HG02943 (cell line): ENCODE measurements around the gene HOXA1.

Experiments used
- ATAC-seq: cut with Tn5 transposase; IDR thresholded peaks from one replicate; pipeline ENCODE4 v1.9.1; 2021; ENCODE audit warnings: mild to moderate bottlenecking, low read depth, moderate library complexity; ENCODE audit not compliant: unreplicated experiment

HOXA1 gene

GRCh38 chr7:27095897-27096767 is at the start of gene HOXA1:
Gene HOXA1, minus strand, starts transcription at chr7:27096000. Its CDS starts 88 bp downstream, at chr7:27095912.
- peak; percentile 88 for ATAC-seq

DNA sequence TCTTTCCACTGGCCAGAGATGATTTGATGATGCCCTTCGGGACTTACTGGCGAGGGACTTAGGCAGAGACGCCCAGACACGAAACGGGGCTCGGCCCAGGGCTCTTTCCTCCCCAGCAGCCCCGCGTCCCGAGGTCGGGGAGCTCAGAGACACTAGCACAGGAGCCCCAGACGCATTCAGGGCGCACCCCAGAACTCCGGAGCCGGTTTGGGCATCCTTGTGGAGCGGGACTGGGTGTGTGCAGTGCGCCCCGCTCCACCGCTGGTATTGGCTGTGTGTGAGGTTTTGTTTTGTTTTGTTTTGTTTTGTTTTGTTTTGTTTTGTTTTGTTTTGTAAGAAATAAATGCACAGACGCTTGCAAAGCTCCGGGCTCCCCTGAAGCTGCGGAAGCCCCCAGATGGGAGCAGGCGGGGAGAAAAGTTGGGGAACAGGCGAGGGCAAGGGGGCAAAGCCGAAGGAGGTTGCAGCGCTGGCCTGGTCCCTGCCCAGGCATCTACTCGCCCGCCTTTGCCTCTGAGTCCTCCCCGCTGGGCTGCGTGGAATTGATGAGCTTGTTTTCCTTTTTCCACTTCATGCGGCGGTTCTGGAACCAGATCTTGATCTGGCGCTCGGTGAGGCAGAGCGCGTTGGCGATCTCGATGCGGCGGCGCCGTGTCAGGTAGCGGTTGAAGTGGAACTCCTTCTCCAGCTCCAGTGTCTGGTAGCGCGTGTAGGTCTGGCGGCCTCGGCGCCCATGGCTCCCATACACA is 49.5 kb upstream of the HOXA1 start:
- no peak for ATAC-seq

GRCh38 chr7:27144781-27145164 is 49.0 kb upstream of the HOXA1 start:
- ATAC-seq: no peak

- no peak for ATAC-seq
Observed at GRCh38 chr7:27143950-27144780, 48.4 kb upstream of the HOXA1 start.

DNA sequence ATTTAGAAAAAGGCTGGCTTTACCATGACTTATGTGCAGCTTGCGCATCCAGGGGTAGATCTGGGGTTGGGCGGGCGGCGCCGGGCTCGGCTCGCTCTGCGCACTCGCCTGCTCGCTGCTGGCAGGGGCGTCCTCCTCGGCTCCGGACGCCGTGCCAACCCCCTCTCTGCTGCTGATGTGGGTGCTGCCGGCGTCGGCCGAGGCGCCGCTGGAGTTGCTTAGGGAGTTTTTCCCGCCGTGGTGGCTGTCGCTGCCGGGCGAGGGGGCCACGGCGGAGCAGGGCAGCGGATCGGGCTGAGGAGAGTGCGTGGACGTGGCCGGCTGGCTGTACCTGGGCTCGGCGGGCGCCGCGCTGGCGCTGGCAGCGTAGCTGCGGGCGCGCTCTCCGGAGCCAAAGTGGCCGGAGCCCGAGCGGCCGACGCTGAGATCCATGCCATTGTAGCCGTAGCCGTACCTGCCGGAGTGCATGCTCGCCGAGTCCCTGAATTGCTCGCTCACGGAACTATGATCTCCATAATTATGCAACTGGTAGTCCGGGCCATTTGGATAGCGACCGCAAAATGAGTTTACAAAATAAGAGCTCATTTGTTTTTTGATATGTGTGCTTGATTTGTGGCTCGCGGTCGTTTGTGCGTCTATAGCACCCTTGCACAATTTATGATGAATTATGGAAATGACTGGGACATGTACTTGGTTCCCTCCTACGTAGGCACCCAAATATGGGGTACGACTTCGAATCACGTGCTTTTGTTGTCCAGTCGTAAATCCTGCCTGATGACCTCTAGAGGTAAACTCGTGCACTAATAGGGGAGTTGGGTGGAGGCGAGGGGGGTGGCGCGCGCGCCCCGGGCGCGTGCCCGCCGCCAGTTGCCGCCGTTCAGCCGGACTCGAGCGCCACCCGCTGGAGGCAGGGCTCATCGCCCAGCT is 47.5 kb upstream of the HOXA1 start, which contains the start of gene HOXA5:
Gene HOXA5 (minus strand): TSS at position 659 of the 927 bp plus-strand sequence. CDS start 74 bp downstream, at position 585.
- no peak for ATAC-seq

DNA sequence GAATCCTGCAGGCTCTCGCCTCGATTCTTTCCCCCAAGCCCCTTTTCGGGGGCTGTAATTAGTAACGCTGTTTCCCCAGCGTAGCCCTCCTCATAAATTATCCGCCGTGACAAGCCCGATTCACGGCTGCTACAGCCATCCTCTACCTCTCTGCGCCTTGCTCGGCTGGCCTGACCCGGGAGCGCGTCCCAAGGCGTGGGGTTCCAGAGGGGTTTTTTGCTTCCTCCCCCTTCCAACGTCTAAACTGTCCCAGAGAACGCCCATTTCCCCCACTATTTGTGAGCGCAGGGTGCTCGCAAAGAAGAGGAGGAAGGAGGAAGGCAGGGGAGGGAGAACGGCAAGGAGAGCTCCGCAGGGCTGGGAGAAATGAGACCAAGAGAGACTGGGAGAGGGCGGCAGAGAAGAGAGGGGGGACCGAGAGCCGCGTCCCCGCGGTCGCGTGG is 46.8 kb upstream of the HOXA1 start:
- ATAC-seq: no peak

GRCh38 chr7:27141923-27142579 is 46.3 kb upstream of the HOXA1 start:
- no peak for ATAC-seq

DNA sequence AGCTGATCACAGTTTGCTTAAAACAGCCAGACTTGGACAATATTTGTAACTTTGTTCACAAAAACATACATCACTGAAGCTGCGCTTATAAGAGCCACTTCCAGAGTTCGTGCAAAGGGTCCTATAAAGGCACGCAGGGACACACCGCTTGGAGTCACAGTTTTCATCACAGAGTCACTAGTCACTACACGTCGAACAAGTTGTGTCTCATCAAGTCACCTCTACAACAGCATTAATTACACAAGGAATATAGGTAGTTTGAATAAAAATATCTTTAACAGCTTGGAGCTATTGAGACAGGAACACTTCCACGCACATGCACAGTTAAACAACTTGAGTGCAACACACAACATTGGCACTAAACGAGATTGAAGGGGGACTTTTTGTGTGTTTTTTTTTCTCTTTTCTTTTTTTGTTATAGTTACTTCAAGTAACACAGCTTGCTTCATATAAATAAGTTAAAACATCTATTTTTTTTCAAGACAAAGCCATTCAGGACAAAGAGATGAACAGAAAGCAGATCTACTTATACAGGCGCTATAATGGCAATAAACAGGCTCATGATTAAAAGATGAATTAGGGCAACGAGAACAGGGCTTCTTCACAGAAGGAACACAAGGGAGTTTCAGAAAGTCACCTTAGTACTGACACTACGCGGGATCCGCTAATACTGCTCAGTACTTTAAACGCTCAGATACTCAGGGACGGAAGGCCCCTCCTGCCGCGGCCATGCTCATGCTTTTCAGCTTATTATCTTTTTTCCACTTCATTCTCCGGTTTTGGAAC is 45.5 kb upstream of the HOXA1 start:
- ATAC-seq: no peak

DNA sequence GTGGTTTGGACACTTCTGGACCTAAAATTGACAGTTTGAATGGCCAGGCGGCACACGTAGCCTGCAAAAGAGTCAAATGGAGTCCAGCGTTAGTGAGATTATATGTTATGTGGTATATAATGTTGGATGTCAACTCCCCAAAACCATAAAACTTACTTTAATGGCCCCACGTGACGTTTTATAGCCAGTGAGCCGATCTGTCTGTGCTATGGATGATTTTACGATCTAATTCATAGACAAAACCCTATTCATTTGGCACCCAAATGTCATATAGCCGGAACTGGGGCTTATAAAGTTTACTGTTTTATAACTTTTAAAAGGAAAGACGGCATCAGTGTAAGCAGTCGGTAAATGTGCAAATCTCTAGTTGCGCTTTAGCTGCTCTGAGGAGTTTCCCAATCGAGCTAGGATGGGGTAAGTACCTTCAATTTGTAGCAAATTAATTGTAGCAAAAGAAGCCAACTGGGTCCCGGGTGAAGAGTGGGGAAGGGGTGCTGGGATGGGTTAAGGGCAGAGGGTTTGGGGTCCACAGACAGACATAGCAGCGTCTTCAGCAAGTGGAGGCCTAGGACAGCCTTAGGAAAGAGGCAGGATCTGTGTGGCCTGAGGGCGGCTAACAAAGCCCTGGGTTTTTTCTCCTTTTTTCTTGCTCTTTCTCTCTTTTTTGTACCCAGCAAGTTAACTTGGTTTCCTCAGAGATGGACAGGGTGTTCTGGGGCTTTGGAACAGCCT is 44.5 kb upstream of the HOXA1 start:
- ATAC-seq: no peak

DNA sequence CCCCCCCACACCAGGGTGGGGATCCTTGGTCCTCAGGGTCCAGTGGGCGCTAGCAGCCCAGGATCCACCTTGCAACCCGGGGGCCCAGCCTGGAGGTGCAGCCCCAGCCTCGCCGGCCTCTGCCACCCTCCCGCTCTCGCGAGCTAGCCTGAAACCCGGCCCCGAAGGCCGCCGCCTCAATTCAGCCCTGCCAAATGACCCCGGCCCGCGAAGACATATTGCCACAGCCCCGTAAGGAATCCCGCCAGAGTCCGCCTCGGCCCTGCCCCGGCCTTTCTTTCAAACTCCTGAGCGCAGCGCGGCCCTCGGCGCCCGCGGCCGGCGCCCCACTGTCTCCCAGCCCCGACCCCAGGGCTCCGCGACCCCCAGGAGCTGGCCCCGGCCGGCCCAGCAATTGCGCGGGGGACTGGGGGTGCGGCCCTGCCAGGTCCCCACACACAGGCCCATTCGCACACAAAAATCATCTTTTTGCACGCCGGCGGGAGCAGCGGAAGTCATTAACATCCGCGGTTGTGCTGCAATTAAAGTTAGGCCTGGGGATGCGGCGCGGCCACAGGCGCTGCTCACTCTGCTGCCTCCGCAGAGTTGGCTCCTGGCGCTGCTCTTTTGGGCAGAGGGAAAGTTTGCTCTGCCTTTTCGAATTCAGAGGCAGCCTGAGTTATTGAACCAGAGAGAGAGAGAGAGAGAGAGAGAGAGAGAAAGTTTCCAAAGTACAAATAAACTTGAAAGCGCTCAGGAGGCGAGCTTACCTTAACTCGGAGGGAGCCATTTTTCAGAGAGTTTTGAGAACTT is 43.7 kb upstream of the HOXA1 start:
- no peak for ATAC-seq

DNA sequence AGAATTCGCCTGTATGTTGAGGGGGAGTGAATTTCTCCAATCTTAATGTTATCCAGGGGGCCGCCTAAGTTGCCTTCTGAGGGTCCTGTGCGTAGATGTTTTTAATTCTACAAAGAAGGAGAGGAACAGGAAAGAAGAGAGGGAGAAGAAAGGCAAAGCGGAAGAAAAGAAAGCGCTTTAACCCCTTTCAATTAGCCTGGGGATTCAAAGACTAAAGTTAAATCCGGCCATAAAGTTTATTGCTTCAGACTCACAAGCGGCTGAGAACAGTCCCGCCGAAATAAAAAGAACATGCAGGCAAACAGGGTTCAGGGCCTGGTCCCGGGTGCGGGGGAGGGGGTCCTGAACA is 43.2 kb upstream of the HOXA1 start:
- no peak for ATAC-seq

DNA sequence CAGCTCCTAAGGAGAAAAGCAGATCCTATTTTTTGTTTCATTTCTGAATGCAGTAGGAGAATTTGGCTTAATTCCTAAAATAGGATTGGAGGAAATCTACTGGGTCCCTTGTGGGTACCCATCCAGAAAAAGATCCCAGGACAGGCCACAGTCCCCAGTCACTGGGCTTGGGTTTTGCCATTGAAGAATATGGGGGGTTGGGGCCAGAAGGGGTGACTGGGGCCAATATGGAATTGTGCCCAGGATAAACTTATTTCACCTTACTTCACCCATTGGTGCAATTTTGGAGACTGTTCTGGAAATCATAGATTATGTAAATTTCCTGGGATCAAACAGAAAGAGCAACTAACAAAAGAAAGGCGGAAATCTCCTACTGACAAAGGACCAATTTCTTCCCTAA is 42.7 kb upstream of the HOXA1 start:
- ATAC-seq: no peak

GRCh38 chr7:27137640-27138315 is 42.0 kb upstream of the HOXA1 start:
- no peak for ATAC-seq

DNA sequence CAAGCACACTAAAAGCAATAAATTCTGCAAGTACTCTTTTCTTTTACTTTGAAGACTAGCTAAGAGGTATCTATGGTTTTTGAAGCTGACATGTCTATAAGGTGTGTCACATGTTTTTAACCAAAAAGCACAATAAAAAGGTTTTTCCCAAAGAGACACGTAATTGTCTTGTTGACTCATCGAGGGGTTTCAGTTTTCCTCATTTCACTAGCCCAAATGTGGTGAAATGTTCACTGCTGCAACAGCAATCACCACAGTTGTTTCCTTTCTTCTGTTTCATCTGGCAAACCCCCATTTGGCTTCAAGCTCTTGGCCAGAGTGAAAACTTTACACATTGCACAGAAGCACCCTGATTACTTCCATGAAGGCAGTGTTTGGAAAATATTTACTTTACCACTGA is 38.6 kb upstream of the HOXA1 start:
- ATAC-seq: no peak

DNA sequence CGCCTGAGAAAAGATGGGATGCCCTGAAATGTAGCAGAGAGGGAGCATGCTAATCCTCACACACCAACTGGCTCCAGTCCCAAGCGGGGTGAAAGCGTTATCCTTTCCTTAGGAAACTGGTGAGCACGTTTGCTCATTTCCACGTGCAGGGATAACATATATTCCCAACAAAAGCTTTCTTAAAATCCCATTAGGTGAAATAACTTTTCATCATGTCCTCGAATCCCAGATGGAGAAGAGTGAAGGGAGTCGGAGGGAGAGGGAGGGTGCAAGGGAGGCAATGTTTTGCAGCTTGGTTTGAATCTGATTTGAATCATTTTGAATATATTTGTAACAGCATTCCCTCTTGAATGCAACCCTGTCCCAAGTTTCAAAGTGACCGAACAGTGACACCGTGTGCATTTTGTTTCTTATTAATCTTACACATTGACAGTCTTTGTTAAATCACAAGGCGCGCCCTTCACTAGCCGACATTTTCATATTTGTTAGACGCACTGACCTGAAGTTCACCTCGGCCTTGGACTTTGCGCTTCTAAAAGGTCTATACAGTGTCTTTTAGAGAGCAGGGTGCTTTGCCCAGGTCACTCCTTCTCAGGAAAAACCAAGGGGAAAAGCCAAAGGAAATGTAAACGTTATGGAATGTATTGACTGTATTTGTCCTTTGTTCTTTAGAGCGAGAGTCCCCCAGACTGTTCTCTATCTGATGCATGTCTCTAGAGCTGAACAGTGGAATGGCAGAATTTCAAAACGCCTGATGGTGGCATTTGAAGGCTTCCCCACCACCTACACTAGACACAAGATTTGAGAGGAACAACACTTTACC is 37.8 kb upstream of the HOXA1 start:
- ATAC-seq: no peak

- ATAC-seq: no peak
Observed at GRCh38 chr7:27132978-27133377, 37.2 kb upstream of the HOXA1 start.
